Activated T-cell treated with anti-CD3 and anti-CD28 coated beads, Interleukin-2, amount 50 U/mL, for 72 hours (primary cell): ENCODE measurements around the gene LOX. TPM values are rescaled to one million over a fixed set of nuclear protein-coding genes. Genes with fewer than 3 reads are reported as not detected.

Experiments
- ATAC-seq, 2 donors: fragments of 150-1000 bp; cut with Tn5 transposase; replicated peaks in 1 of 2; 2 replicates each; pipeline ENCODE4 v1.10.0; 2021; ENCODE audit warnings: moderate library complexity in 2 of 2, mild to moderate bottlenecking in 1 of 2
- DNase-seq, 2 donors: peaks; one replicate each; pipeline ENCODE4 v3.0.0; 2021 to 2022; ENCODE audit warnings: mixed read lengths in 1 of 2
- H3K27ac Mint-ChIP-seq: one replicate; pipeline ENCODE4 v1.8.0; 2022; ENCODE audit warnings: mild to moderate bottlenecking, moderate library complexity, mixed read lengths
- H3K27me3 Mint-ChIP-seq: one replicate; pipeline ENCODE4 v1.8.0; 2022; ENCODE audit warnings: low read depth, mixed read lengths
- H3K36me3 Mint-ChIP-seq, 2 donors: one replicate each; pipeline ENCODE4 v1.8.0; 2022; ENCODE audit warnings: mixed read lengths in 2 of 2, mild to moderate bottlenecking in 1 of 2; ENCODE audit not compliant: insufficient read depth in 2 of 2
- H3K4me1 Mint-ChIP-seq: one replicate; pipeline ENCODE4 v1.8.0; 2022; ENCODE audit warnings: low read depth, mixed read lengths
- H3K4me3 Mint-ChIP-seq, 2 donors: one replicate each; pipeline ENCODE4 v1.8.0; 2022; ENCODE audit warnings: mild to moderate bottlenecking in 2 of 2, mixed read lengths in 2 of 2, moderate library complexity in 2 of 2
- H3K9me3 Mint-ChIP-seq, 2 donors: one replicate each; pipeline ENCODE4 v1.8.0; 2022; ENCODE audit warnings: mixed read lengths in 2 of 2
- total RNA-seq, 2 donors: library from RNA; stranded (reverse); gene quantifications; one replicate each; pipeline ENCODE4 v1.2.3, GENCODE V29; 2022

LOX gene
- total RNA-seq, 2 donors from 2014 or later: not detected

DNA sequence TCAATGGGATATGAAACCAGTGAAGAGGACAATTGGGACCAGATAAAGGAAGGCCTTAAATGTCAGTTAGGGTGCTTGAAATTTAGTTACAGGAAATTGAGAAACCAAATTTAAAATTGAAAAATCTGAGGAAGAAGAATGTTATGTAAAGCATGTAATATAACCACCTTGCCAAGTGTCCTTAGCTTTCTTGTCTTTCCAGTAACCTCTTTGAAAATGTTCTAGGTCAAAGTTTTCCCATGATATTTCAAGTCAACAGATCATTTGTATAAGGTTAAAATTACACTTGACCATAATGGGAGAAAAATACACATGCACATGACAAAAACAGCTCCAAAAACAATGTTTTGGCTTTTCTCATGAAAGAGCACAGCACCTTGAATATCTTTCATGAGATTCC is 21.1 kb downstream of the LOX start:
- Mint-ChIP-seq H3K27me3 (no peaks in the 10 kb centered on the region), H3K27ac (no peak overlapping the region), H3K4me1 (no peaks in the 10 kb centered on the region)

DNA sequence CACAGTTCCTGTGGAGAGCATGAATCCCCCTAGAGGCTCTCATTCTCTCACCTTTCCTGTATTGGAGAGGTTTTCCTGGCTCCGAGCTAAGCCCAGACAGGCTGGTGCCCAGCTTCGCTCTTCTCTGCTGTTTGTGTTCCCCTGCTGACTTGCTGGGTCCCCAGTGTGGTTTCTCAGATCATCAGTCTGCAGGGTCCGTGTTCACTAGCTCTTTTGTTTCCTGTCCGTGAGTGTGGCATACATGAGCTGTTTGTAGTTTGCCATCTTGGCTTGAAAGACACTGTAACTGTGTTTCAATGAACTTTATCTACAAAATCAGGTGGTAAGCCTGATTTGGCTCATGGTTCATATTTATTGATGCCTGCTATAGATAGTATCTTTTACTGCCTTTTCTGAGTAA is 23.8 kb downstream of the LOX start:
- Mint-ChIP-seq H3K9me3 (peaks cover 0 to 2% of the 10 kb centered on the region in 2 donors), H3K4me3 (no peak overlapping the region), H3K4me1 (no peaks in the 10 kb centered on the region), H3K27me3 (no peaks in the 10 kb centered on the region), H3K36me3 (peaks cover 0 to 2% of the 10 kb centered on the region in 2 donors), H3K27ac (no peak overlapping the region)
- no peak for DNase-seq
- no peak for ATAC-seq

More for the DNA sequence above, 21.1 kb downstream of the LOX start:
- Mint-ChIP-seq H3K4me3 (no peak overlapping the region), H3K36me3 (peaks cover 0 to 2% of the 10 kb centered on the region in 2 donors), H3K9me3 (peaks cover 0 to 2% of the 10 kb centered on the region in 2 donors)
- no peak for ATAC-seq
- DNase-seq: no peak

DNA sequence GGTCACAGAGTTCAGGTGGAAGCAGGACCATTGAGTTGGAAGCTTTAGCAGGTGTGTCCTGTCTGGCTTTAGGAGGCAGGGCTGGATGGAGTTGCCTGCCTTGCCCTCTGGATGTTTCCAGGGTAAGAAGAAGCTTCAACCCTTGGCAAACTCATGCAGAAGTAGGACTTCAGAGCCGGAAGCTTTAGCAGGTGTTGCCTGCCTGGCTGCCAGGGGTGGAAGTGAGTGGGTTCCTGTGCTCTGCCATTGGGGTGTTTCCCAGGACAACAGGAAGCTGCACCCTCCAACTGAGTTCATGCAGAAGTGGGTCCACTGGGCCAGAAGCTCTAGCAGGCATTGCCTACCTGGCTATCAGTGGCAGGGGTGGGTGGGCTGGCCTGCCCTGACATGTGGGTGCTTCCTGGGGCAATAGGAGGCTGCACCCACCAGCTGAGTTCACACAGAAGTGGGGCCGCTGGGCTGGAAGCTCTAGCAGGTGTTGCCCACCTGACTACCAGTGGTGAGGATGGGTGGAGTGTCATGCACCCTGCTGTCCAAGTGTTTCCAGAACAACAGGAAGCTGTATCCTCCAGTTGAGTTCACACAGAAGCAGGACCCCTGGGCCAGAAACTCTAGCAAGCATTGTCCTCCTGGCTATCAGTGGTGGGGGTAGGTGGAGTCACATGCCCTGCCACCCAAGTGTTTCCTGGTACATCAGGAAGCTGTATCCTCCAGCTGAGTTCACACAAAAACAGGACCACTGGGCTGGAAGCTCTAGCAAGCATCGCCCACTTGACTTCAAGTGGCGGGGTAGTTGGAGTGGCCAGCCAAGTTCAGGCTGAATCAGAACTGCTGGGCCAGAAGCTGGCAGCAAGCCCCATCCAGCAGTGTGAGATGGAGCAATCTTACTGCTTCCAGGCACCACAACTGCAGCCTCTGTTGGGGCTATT is 24.6 kb downstream of the LOX start:
- Mint-ChIP-seq H3K4me3 (no peak overlapping the region), H3K9me3 (peaks cover 0 to 5% of the 10 kb centered on the region in 2 donors), H3K27me3 (no peaks in the 10 kb centered on the region), H3K27ac (no peak overlapping the region), H3K36me3 (peaks cover 2 to 4% of the 10 kb centered on the region in 2 donors), H3K4me1 (no peaks in the 10 kb centered on the region)
- no peak for ATAC-seq
- DNase-seq: no peak

DNA sequence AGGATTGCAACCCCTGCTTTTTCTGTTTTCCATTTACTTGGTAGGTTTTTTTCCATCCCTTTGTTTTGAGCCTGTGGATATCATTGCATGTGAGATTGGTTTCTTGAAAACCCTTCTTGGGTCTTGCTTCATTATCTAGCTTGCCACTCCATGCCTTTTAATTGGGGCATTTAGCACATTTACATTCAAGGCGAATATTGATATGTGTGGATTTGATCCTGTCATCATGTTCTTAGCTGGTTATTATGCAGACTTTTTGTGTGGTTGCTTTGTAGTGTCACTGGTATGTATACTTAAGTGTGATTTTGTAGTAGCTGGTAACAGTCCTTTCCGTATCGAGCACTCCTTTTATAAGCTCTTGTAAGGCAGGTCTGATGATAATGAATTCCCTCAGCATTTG is 26.5 kb downstream of the LOX start:
- H3K27me3 Mint-ChIP-seq: no peaks in the 10 kb centered on the region
- ATAC-seq: no peak

DNA sequence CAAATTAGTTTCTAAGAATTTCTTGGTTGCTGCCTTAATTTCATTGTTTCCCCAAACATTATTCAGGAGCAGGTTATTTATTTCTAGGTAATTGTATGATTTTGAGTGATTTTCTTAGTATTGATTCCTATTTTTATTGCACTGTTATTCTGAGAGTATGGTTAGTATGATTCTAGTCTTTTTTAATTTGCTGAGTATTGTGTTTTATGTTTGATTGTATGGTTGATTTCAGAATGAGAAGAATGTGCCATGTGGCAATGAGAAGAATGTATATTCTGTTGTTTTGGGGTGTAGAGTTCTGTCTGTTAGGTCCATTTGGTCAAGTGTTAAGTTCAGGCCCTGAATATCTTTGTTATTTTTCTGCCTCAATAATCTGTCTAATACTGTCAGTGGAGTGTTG is 27.1 kb downstream of the LOX start:
- Mint-ChIP-seq H3K27ac (peak overlapping the region; percentile 5), H3K4me3 (no peak overlapping the region), H3K4me1 (no peaks in the 10 kb centered on the region), H3K9me3 (peaks cover 0 to 5% of the 10 kb centered on the region in 2 donors), H3K36me3 (peaks cover 2 to 4% of the 10 kb centered on the region in 2 donors), H3K27me3 (no peaks in the 10 kb centered on the region)
- no peak for ATAC-seq
- DNase-seq: no peak

More for the DNA sequence above, 26.5 kb downstream of the LOX start:
- peaks cover 2 to 4% of the 10 kb centered on the region in 2 donors for H3K36me3 Mint-ChIP-seq
- no peak for DNase-seq
- no peak overlapping the region for H3K4me3 Mint-ChIP-seq
- no peaks in the 10 kb centered on the region for H3K4me1 Mint-ChIP-seq
- no peak overlapping the region for H3K27ac Mint-ChIP-seq
- H3K9me3 Mint-ChIP-seq: peaks cover 0 to 5% of the 10 kb centered on the region in 2 donors

DNA sequence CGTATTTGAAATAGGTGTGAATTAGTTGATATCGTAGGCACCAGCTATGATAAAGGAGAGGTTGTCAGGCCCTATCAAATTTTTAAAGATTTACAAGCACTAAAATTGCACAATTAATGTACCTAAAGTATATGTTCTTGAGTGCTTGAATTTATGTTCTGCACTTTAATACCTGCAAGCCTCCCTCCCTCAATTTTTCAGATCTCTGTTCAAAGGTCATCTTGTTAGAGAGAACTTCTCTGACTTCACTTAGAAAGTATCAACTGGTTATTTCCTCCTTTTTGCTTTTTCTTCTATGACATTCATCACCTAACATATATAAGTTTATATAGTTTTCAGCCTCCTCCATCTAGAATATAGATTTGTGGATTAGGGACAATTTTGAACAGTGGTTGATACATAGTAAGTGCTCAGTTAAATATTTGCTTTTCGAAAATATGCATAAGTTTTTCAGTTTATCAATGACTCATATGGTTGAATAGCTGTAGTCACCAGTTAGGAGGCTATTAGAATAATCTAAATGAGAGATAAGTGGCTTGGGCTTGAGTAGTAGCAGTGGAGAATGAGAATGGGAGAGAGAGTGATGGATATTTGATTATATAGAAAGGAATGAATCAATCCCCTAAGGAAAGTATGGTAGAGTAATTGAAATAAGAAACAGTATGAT is 37.3 kb downstream of the LOX start:
- H3K27ac Mint-ChIP-seq: no peak overlapping the region
- ATAC-seq: no peak
- peaks cover 7 to 8% of the 10 kb centered on the region in 2 donors for H3K9me3 Mint-ChIP-seq
- H3K4me1 Mint-ChIP-seq: no peaks in the 10 kb centered on the region
- no peak for DNase-seq
- H3K4me3 Mint-ChIP-seq: no peak overlapping the region
- H3K27me3 Mint-ChIP-seq: no peaks in the 10 kb centered on the region
- H3K36me3 Mint-ChIP-seq: peaks cover 7 to 13% of the 10 kb centered on the region in 2 donors

DNA sequence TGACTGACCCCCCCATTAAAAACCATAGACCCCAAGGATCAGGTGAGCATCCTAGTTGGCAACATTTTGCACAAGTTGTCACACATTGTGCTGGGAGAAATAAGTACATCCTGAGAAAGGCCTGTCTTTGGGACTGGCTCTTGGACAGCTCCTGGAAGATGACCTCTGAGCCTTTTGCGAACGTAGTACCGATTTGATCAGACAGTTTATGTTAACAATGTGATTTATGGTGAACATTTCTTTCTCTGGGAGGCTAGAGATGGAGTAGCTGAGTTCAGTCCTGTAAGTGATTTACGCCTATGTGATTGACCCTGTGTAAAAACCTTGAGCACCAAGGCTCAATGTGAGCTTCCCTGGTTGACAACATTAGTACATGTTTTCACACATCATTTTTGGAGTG is 41.7 kb downstream of the LOX start:
- no peaks in the 10 kb centered on the region for H3K27me3 Mint-ChIP-seq
- ATAC-seq (no peak), DNase-seq (no peak)
- peaks cover 0 to 3% of the 10 kb centered on the region in 2 donors for H3K36me3 Mint-ChIP-seq
- H3K4me3 Mint-ChIP-seq: no peak overlapping the region
- H3K4me1 Mint-ChIP-seq: no peaks in the 10 kb centered on the region
- no peak overlapping the region for H3K27ac Mint-ChIP-seq
- peaks cover 0 to 1% of the 10 kb centered on the region in 2 donors for H3K9me3 Mint-ChIP-seq

DNA sequence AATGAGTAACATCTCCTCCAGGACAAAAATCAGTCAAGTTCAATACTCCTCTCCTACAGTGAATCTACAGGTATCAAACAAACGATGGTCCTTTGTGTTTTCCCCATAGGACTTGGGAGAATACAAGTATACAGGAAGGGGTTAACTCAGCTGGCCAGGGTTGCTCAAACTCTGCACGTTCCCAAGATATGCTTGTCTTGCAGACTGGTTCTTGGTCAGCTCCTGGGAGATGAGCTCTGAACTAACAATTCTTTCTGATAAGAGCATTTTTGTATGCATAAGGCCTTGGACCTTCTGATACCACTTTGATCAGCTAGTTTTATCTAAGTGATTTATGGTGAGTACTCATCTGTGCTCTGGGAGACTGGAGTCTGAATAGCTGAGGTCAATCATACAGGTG is 42.1 kb downstream of the LOX start:
- DNase-seq (no peak), ATAC-seq (no peak)
- peaks cover 0 to 3% of the 10 kb centered on the region in 2 donors for H3K36me3 Mint-ChIP-seq
- no peaks in the 10 kb centered on the region for H3K27me3 Mint-ChIP-seq
- no peak overlapping the region for H3K27ac Mint-ChIP-seq
- peaks cover 0 to 1% of the 10 kb centered on the region in 2 donors for H3K9me3 Mint-ChIP-seq
- no peak overlapping the region for H3K4me3 Mint-ChIP-seq
- no peaks in the 10 kb centered on the region for H3K4me1 Mint-ChIP-seq

DNA sequence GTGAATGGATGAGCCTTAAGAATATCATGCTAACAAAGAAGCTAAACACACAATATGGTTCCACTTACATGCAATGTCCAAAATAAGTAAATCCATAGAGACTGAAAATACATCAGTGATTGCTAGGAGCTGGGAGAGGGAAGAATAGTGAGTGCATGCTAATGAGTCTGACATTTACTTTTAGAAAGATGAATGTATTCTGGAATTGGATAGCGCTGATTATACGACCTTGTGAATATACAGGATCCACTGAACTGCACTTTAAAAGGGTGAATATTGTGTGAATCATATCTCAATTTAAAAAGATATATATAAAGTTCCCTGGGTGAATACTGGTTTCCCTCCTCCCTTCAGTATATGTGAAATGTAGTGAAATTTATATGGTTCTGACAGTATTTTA is 46.2 kb downstream of the LOX start:
- DNase-seq: no peak
- no peak for ATAC-seq
- no peak overlapping the region for H3K4me3 Mint-ChIP-seq
- H3K4me1 Mint-ChIP-seq: no peaks in the 10 kb centered on the region
- H3K27me3 Mint-ChIP-seq: no peaks in the 10 kb centered on the region
- H3K36me3 Mint-ChIP-seq: peaks cover 3 to 4% of the 10 kb centered on the region in 2 donors
- no peak overlapping the region for H3K27ac Mint-ChIP-seq
- H3K9me3 Mint-ChIP-seq: no peaks in the 10 kb centered on the region

DNA sequence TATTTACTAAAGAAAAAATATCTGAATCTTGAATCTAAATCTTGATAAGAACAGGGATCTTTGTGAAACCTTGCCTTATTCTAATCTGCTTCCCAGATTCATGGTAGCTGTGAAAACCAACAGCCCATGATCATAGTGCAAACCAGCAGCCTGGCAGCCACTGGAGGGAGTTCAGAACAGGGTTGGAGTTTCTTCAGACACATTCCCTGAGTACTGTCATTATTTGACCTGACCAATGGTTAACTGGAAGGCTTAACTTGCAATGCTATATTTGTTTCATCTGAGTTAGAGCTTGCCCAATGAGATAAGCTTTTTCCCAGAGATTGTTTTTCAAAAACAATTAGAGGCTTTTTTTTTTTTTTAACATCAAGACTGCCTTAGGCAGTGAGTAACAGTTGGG is 47.8 kb downstream of the LOX start:
- Mint-ChIP-seq H3K4me3 (no peak overlapping the region), H3K27me3 (no peaks in the 10 kb centered on the region), H3K36me3 (peaks cover 3 to 4% of the 10 kb centered on the region in 2 donors), H3K4me1 (no peaks in the 10 kb centered on the region), H3K9me3 (no peaks in the 10 kb centered on the region), H3K27ac (no peak overlapping the region)
- DNase-seq: no peak
- no peak for ATAC-seq

DNA sequence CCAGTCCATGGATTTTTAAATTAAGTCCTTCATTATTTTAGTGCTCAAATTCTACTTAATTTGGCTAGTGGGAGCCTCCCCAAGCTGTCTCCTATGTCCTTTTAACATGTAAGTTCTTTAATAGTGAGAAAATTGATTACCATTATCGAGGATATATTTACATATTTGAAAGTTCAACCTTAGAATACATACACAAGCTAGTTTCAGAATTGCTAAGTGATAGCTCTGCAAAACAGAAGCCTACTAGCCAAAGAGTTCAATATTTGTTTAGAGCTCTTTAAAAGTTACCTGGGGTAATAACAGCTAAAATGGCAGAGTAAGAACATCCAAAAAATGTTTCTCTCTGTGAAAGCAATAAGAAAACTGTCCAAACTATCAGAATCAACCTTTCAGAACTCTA is 48.2 kb downstream of the LOX start:
- no peak overlapping the region for H3K4me3 Mint-ChIP-seq
- H3K36me3 Mint-ChIP-seq: peaks cover 0 to 4% of the 10 kb centered on the region in 2 donors
- H3K9me3 Mint-ChIP-seq: no peaks in the 10 kb centered on the region
- H3K4me1 Mint-ChIP-seq: no peaks in the 10 kb centered on the region
- H3K27ac Mint-ChIP-seq: no peak overlapping the region
- ATAC-seq (no peak), DNase-seq (no peak)
- H3K27me3 Mint-ChIP-seq: no peaks in the 10 kb centered on the region

DNA sequence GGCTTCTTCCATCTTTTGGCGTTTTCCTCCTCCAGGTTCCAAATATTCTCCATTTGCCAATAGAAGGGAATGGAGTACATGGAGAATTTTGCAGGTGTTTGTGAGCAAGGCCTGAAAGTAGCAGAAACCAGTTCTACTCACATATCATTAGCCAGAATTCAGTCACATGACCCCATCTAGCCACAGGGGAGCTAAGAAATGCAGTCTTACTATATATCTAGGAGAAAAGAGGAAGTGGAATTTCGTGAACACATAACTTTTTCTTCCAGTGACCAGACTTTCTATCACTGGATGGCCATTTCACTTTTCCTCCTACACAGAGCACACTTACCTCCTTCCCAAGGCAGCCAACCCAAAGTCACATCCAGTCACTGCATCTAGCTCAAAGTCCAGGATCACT is 55.1 kb downstream of the LOX start:
- peaks cover 15% of the 10 kb centered on the region for H3K4me1 Mint-ChIP-seq
- H3K4me3 Mint-ChIP-seq: no peak overlapping the region
- ATAC-seq (no peak), DNase-seq (no peak)
- no peak overlapping the region for H3K27ac Mint-ChIP-seq
- H3K36me3 Mint-ChIP-seq: peaks cover 13 to 25% of the 10 kb centered on the region in 2 donors
- no peaks in the 10 kb centered on the region for H3K27me3 Mint-ChIP-seq
- H3K9me3 Mint-ChIP-seq: no peaks in the 10 kb centered on the region

DNA sequence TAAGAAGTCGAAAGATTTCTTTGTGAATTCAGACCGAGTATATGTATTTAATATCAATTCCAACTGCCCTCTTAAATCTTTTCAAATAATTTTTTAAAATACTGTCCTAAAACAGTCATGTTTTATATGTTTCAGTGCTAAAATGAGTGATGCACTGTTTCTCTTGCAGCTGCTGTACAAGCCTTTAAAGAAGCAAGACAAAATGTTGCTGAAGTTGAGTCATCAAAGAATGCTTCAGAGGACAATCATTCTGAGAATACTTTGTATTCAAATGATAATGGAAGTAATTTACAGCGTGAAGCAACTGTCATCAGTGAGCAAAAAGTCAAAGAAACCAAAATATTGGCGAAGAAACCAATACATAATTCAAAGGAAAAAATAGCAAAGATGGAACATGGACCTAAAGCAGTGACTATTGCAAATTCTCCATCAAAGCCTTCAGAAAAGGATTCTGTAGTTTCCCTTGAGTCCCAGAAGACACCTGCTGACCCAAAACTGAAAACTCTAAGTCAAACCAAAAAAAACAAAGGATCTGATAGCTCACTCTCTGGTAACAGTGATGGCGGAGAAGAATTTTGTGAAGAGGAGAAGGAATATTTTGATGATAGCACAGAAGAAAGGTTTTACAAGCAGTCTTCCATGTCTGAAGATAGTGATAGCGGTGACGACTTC is 58.0 kb downstream of the LOX start:
- Mint-ChIP-seq H3K36me3 (peaks cover 13 to 25% of the 10 kb centered on the region in 2 donors), H3K27ac (peak overlapping the region; percentile 99), H3K4me3 (peak overlapping the region; percentile 35 to 96)

More for the DNA sequence above, 58.0 kb downstream of the LOX start:
- peak; percentile 87 to 95 for ATAC-seq
- H3K4me1 Mint-ChIP-seq: peaks cover 19% of the 10 kb centered on the region
- no peak for DNase-seq
- no peaks in the 10 kb centered on the region for H3K9me3 Mint-ChIP-seq
- H3K27me3 Mint-ChIP-seq: no peaks in the 10 kb centered on the region
